PC-3 (cell line): Measurements from ENCODE around the gene SH3RF3. TPM values are rescaled to one million over a fixed set of nuclear protein-coding genes. Genes with fewer than 3 reads are reported as not detected.

ENCODE experiments used
- ATAC-seq: fragments of 200-7000 bp; cut with Tn5 transposase; 2 replicates; pipeline ENCODE4 v1.9.1; 2020; ENCODE audit warnings: mild to moderate bottlenecking, moderate library complexity
- BruUV-seq: library from RNA; stranded (reverse); fragments of 400-500 nt; replicated peaks from 2 replicates; lab custom pipeline; 2021; lab: Mats Ljungman, UMichigan
- CTCF ChIA-PET: fragments of 300-600 bp; sonication (Branson Sonifier 250); formaldehyde crosslinking; loops from one replicate; lab custom pipeline; 2022; ENCODE audit warnings: antibody characterized with exemption; lab: Charles Lee
- POLR2A ChIA-PET: fragments of 300-600 bp; sonication (Branson Sonifier 250); formaldehyde crosslinking; loops from one replicate; lab custom pipeline; 2022; ENCODE audit warnings: antibody characterized with exemption; ENCODE audit not compliant: unreplicated experiment; lab: Charles Lee
- DNase-seq: peaks from one replicate; pipeline ENCODE4 v3.0.0-alpha.2; 2015
- H2AFZ ChIP-seq: fragments of 300-600 bp; sonication (generic); 2 replicates; pipeline ENCODE4 v1.6.0; 2016; ENCODE audit warnings: antibody characterized with exemption, low read length
- H3F3A ChIP-seq: fragments of 300-600 bp; sonication (generic); one replicate; pipeline ENCODE4 v1.6.0; 2017; ENCODE audit warnings: antibody characterized with exemption, low read length, control low read depth, mild to moderate bottlenecking; ENCODE audit not compliant: unreplicated experiment
- H3K27ac ChIP-seq: fragments of 300-600 bp; sonication (generic); 2 replicates; pipeline ENCODE4 v1.5.1; 2016; ENCODE audit warnings: mild to moderate bottlenecking, low read length
- H3K27me3 ChIP-seq: fragments of 300-600 bp; sonication (generic); 2 replicates; pipeline ENCODE4 v1.6.1; 2016; ENCODE audit warnings: low read length, mixed read lengths
- H3K36me3 ChIP-seq: fragments of 300-600 bp; sonication (generic); 2 replicates; pipeline ENCODE4 v1.6.1; 2016; ENCODE audit warnings: low read depth, mixed run types, low read length, mixed read lengths
- H3K4me1 ChIP-seq: fragments of 300-600 bp; sonication (generic); 2 replicates; pipeline ENCODE4 v1.5.1; 2016; ENCODE audit warnings: low read length; ENCODE audit not compliant: insufficient read depth
- H3K4me2 ChIP-seq: fragments of 300-600 bp; sonication (generic); 2 replicates; pipeline ENCODE4 v1.6.0; 2016; ENCODE audit warnings: low read length
- H3K4me3 ChIP-seq: fragments of 300-600 bp; sonication (generic); 2 replicates; pipeline ENCODE4 v1.5.1; 2016; ENCODE audit warnings: mild to moderate bottlenecking, low read length, mixed read lengths
- H3K79me2 ChIP-seq: fragments of 300-600 bp; sonication (generic); 2 replicates; pipeline ENCODE4 v1.6.1; 2017; ENCODE audit warnings: low read length, mixed read lengths
- H3K9ac ChIP-seq: fragments of 300-600 bp; sonication (generic); 2 replicates; pipeline ENCODE4 v1.6.0; 2016; ENCODE audit warnings: mild to moderate bottlenecking, low read length
- H3K9me2 ChIP-seq: fragments of 300-600 bp; sonication (generic); replicated peaks from 2 replicates; pipeline ENCODE4 v1.6.1; 2016; ENCODE audit warnings: mixed run types, low read length, mixed read lengths
- H3K9me3 ChIP-seq: fragments of 300-600 bp; sonication (generic); 2 replicates; pipeline ENCODE4 v1.6.1; 2016; ENCODE audit warnings: low read length, mixed read lengths
- H4K20me1 ChIP-seq: fragments of 300-600 bp; sonication (generic); 2 replicates; pipeline ENCODE4 v1.6.1; 2016; ENCODE audit warnings: low read length, mixed read lengths
- CTCF ChIP-seq: fragments of 300-600 bp; sonication (generic); conservative IDR thresholded peaks from 2 replicates; pipeline ENCODE4 v1.5.1; 2017; ENCODE audit warnings: antibody characterized with exemption, low read depth, mild to moderate bottlenecking, low read length
- EZH2 ChIP-seq: fragments of 300-600 bp; sonication (generic); IDR thresholded peaks from one replicate; pipeline ENCODE4 v1.6.1; 2017; ENCODE audit warnings: antibody characterized with exemption, mild to moderate bottlenecking, low read length; ENCODE audit not compliant: unreplicated experiment
- EZH2phosphoT487 ChIP-seq: fragments of 300-600 bp; sonication (generic); IDR thresholded peaks from 2 replicates; pipeline ENCODE4 v1.6.1; 2018; ENCODE audit warnings: mild to moderate bottlenecking, antibody characterized with exemption, low read length, borderline replicate concordance
- intact Hi-C: fragments of 100-400 bp; cut with micrococcal nuclease; formaldehyde crosslinking; loops from 2 replicates; pipeline ENCODE4 v1.9.0; 2023
- total RNA-seq: library from RNA; depleted of rRNA; stranded (reverse); fragments of >200 nt; gene quantifications from 2 replicates; pipeline ENCODE4 v1.2.3, GENCODE V29; 2014

The SH3RF3 gene
- total RNA-seq, 1 experiment from 2014 or later = 11.7 TPM

GRCh38 chr2:109397893-109398292, 268.9 kb downstream of the SH3RF3 start:
- no TSS peak for BruUV-seq
- no peak overlapping the region for H3K4me2 ChIP-seq
- H2AFZ ChIP-seq = no peak overlapping the region
- ChIA-PET CTCF (no interaction called here), POLR2A (no interaction called here)
- DNase-seq (no peak), ATAC-seq (no peak)
- H3K4me1 ChIP-seq = peaks cover 3% of the 10 kb centered on the region; the same call in 1 of the 2 replicates
- no peaks in the 10 kb centered on the region for H3F3A ChIP-seq
- no peak overlapping the region for H3K4me3 ChIP-seq
- TF ChIP-seq CTCF = no peak
- TF ChIP-seq EZH2 = no peak
- TF ChIP-seq EZH2phosphoT487 = no peak
- H3K27me3 ChIP-seq = no peaks in the 10 kb centered on the region
- H3K9ac ChIP-seq = no peak overlapping the region
- H3K79me2 ChIP-seq = no peaks in the 10 kb centered on the region
- H3K36me3 ChIP-seq = no peaks in the 10 kb centered on the region
- H3K9me3 ChIP-seq = no peaks in the 10 kb centered on the region
- H3K27ac ChIP-seq = no peak overlapping the region
- no peaks in the 10 kb centered on the region for H4K20me1 ChIP-seq
- no peaks in the 10 kb centered on the region for H3K9me2 ChIP-seq
- intact Hi-C loops = no loop called here

- H3K36me3 ChIP-seq = no peaks in the 10 kb centered on the region
- H3K27me3 ChIP-seq = no peaks in the 10 kb centered on the region
- no peak overlapping the region for H3K4me3 ChIP-seq
- no peak overlapping the region for H3K27ac ChIP-seq
- CTCF ChIA-PET = no interaction called here
- no peak overlapping the region for H3K4me2 ChIP-seq
- no peaks in the 10 kb centered on the region for H3K9me3 ChIP-seq
- no peaks in the 10 kb centered on the region for H3F3A ChIP-seq
- intact Hi-C loops = no loop called here
- H4K20me1 ChIP-seq = no peaks in the 10 kb centered on the region
- H3K4me1 ChIP-seq = peaks cover 3% of the 10 kb centered on the region; the same call in 1 of the 2 replicates
- no peak overlapping the region for H3K9ac ChIP-seq
- H3K79me2 ChIP-seq = no peaks in the 10 kb centered on the region
- TF ChIP-seq EZH2 = no peak
- no peak for TF ChIP-seq CTCF
- POLR2A ChIA-PET = no interaction called here
- BruUV-seq = no TSS peak
- no peak for DNase-seq
- no peak overlapping the region for H2AFZ ChIP-seq
- no peak for ATAC-seq
- no peaks in the 10 kb centered on the region for H3K9me2 ChIP-seq
These were observed 269.5 kb downstream of the SH3RF3 start for GRCh38 chr2:109398366-109399015.

- H3K9me2 ChIP-seq = no peaks in the 10 kb centered on the region
These were observed 270.1 kb downstream of the SH3RF3 start for GRCh38 chr2:109399066-109399465.

More at GRCh38 chr2:109399066-109399465, 270.1 kb downstream of the SH3RF3 start:
- no peak overlapping the region for H3K4me2 ChIP-seq
- H3K9ac ChIP-seq = no peak overlapping the region
- no peaks in the 10 kb centered on the region for H4K20me1 ChIP-seq
- no peak overlapping the region for H2AFZ ChIP-seq
- peaks cover 3% of the 10 kb centered on the region; the same call in 1 of the 2 replicates for H3K4me1 ChIP-seq
- CTCF ChIA-PET = no interaction called here
- no peaks in the 10 kb centered on the region for H3F3A ChIP-seq
- no peak overlapping the region for H3K27ac ChIP-seq
- no peak for ATAC-seq
- H3K36me3 ChIP-seq = no peaks in the 10 kb centered on the region
- no peak overlapping the region for H3K4me3 ChIP-seq
- POLR2A ChIA-PET = no interaction called here
- no peak for DNase-seq
- H3K79me2 ChIP-seq = no peaks in the 10 kb centered on the region
- intact Hi-C loops = no loop called here
- BruUV-seq = no TSS peak
- H3K9me3 ChIP-seq = no peaks in the 10 kb centered on the region
- TF ChIP-seq CTCF (no peak), EZH2phosphoT487 (no peak), EZH2 (no peak)
- no peaks in the 10 kb centered on the region for H3K27me3 ChIP-seq
